NCI-H1105 treated with DMSO at 0.1 percent for 48 hours (cell line): ENCODE measurements around the gene MLC1.

ENCODE experiments used
- DNase-seq: peaks from one replicate; lab custom pipeline; 2025; lab: John Stamatoyannopoulos, UW

Gene MLC1

DNA sequence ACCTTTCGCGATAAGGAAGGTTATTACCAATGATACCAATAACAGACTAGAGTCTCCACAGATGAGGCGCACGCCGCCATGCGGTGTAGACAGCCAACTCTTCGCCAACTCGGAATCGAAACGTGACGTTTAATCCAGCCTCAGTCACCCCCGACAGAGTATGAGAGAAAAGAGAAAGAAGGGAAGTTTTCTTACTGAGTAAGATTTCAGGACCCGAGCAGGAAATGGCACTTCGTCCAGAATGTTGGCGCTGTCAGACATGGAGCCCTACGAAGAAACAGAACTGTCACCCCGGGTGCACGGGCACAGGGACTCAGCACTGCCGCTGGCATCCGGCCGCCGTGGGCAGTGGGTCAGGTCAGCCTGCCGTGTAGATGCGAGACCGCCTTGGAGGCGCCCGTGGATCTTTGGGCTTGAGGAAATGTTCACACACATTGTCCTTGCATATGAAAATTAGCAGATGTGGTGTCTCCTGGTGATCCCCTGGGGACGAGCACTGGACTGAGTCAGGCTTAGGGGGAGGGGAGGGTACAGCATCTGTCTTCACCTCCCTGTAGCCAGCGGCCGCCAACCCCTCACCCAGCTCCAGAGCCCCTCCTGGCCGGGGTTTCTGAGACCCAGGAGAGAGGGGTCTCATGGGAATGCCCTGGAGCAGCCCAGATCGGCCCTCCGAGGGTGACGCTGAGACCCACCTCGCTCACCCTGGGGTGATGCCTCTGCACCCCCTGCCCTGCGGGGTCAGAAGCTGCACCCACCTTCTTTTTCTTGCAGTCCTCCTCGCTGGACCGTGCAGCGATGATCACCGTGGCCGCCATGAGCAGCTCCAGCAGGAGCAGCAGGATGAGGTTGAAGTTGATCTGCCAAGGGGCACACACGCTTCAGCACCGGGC is 8.3 kb downstream of the MLC1 start:
- DNase-seq, result no peak

DNA sequence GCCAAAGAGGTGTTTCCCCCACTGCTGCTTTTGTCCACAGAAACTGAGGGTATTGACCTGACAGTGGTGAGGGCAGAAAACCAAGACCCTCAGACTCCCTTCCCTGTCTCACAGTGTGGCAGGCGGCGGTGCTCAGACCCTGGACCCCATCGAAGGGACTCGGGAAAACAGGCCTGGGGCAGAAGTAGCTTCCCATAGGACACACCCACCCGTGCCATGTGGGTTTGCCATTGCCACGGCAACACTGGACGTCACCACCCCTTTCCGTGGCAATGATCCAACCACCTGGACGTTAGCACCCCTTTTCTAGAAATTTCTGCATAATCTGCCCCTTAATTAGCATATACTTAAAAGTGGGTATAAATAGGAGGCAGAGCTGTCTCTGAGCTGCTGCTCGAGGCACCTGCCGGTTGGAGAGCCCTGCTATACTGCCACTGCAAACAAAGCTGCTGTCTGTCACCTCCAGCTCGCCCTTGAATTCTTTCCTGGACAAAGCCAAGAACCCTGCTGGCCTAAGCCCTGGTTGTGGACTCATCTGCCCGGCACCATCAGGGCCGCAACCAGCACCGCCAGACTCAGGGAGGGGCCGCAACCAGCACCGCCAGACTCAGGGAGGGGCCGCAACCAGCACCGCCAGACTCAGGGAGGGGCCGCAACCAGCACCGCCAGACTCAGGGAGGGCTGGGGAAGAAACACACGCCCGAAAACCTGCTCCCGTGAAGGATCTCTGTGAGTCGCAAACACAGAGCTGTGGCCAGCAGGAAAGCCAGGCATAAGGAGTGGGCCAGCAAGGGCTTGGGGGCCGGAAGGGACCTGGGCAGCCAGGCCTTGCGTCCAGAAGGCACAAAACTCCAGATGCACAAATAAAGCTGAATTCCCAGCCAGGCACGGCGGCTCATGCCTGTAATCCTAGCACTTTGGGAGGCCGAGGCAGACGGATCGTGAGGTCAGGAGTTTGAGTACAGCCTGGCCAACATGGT is 10.4 kb downstream of the MLC1 start:
- no peak for DNase-seq

DNA sequence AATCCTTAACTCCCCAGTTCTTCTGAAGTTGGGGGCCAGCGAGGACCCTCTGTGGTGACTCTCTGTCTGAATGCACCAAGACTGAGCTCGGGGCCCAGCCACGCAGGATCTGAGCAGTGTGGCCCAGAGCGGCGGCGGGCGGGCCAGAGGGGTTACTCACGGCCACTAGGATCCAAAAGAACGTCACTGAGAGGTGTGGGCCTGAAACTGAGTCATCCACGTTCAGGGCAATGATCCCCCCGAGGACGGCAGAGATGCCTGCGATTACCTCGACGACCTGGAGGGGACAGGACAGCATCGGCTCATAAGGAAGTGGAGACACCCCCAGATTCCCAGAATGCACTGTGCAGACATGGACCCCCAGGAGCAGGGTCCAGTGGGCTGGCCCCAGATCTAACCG is 11.2 kb downstream of the MLC1 start:
- DNase-seq, result no peak

DNA sequence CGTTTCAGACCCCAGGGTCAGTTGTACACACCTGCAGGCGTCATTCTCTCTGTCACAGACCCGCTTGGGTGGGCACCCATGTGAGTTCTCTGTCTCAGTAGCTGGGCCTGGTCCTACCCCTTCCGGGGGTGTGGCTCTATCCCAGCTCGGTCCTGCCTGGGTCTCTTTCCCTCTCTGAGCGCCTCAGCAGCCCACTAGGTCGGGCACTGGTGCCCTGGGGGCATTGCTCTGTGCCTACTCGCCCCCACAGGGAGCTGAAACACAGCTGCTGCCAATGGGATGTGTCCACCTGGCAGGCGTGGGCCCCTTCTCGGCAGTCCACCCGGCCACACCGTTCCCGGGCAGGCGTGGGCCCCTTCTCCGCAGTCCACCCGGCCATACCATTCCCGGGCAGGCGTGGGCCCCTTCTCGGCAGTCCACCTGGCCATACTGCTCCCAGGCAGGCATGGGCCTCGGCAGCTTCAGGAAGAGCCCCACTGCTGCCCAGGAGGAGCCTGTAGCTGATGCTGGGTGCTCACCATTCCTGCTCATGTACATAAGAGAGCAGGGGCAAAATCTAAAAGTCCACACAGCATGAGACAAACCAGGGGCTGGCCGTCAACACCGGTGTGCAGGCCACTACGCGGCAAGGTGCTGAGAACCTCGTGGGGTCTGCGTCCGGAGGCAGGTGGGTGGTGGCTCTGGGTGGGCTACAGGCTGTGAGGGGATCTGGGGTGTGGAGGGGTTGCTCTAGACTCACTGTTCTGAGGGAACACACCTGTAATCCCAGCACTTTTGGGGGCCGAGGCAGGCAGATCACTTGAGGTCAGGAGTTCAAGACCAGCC is 12.3 kb downstream of the MLC1 start:
- DNase-seq, result no peak

DNA sequence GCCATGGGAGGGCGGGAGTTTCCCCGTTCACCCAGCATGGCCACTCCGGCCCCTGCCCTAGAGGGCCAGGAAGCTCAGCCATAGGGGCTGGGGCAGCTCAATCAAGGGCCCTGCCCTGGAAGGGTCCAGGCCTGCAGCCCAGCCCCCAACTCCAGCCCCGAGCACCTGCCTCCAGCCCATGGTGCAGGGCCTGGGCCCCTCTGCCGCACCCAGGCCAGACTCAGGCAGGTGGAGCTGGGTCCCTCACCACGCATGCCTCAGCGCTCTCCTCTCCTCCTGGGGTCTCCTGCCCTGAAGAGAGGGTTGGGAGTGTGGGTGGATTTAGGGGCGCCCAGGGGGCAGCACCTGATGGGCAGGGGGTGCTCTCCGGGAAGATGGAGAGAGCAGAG is 13.1 kb downstream of the MLC1 start:
- DNase-seq, result no peak

DNA sequence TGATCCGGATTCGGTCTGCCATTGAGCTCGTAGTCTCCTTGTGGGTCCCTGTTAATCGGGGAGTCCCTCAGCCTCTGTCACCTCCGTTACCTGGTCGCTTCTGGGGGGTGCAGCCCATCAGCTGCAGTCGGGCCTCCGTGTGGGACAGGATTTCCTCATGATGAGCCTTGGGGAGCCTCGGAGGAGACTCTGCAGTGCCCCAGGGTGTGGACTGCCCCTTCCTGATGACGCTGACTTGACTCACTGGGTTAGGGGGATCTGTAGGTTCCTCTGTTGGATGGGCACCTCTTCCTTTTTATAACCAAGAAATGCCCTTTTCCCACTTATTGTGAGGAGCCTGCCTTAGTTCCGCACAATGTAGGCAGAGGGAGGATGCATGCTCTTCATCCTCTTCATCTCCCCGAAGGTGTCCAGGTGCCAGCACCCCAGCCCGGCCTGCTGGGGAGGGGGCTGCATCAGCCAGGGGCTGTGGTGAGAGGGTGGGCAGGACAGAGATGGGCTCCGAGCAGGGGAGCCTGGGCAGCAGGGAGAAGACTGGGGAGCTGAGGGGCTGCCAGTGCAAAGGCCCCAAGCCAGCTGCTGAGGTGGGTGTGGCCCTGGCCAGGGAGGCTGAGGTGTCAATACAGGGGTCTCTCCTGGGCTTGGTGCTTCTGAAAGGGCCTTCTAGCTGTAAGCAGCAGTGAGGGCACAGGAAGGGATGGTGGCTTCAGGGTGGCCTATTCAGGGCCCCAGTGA is 13.6 kb downstream of the MLC1 start:
- DNase-seq, result no peak

DNA sequence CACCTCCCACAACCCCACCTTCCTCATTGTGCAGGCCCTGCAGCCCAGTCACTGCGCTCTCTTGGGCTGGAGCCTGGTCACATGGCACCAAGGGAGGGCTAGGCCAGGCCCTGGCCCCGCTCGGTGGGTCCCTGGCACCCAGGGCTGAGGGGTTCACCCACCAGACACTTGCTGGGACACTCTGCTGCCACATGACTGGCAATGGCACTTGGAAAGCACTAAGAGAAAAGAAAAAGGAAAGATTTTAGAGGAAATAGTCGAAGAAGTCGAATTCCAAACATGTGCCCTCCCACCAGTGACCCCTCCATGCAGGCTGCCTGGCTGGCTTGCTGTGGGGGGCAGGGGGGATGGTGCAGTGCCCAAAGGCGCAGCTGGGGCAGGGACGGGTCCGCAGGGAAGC is 14.9 kb downstream of the MLC1 start:
- no peak for DNase-seq

DNA sequence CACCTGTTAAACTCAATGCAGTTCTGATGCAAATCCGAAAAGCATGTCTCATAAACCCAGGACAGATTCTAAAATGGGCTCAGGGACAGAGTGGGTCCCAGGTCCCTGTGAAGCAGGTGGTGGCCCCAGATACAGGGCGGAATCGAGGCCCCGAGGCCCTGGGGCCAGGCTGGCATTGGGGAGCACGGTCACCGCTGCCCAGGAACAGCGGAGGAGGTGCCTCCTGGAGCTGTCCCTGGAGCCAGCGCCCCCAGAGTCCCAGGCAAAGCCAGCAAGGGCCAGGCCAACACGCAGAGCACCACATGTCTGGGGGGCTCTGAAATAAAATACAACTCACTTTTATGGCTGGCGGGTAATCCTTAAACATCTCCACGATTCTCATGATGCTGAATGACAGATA is 17.1 kb downstream of the MLC1 start:
- DNase-seq, result no peak

DNA sequence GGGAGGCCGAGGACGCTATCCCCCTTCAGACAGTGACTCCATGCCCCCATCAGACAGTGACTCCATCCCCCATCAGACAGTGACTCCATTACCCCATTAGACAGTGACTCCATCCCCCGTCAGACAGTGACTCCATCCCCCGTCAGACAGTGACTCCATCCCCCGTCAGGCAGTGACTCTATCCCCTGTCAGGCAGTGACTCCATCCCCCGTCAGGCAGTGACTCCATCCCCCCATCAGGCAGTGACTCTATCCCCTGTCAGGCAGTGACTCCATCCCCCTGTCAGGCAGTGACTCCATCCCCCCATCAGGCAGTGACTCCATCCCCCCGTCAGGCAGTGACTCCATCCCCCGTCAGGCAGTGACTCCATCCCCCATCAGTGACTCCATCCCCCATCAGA is 18.0 kb downstream of the MLC1 start:
- DNase-seq, result no peak

DNA sequence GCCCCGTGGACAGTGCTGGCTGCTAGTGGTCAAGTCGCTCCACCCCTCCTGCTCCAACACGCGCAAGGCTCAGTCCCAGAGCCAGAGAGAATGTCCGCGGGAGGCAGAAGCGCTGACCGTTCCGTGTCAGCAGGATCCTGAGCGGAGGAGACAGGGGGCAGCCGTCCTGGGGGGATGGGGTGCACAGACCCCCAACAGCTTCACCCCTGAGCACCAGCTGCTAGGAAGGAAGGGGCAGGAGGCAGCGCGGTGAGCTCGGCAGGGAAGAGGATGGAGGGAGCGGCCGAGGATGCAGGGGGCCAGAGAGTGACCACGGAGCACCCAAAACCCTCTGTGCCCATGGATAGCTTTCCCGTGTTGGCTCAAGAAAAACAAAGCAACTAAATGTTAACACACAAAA is 20.8 kb downstream of the MLC1 start:
- no peak for DNase-seq

DNA sequence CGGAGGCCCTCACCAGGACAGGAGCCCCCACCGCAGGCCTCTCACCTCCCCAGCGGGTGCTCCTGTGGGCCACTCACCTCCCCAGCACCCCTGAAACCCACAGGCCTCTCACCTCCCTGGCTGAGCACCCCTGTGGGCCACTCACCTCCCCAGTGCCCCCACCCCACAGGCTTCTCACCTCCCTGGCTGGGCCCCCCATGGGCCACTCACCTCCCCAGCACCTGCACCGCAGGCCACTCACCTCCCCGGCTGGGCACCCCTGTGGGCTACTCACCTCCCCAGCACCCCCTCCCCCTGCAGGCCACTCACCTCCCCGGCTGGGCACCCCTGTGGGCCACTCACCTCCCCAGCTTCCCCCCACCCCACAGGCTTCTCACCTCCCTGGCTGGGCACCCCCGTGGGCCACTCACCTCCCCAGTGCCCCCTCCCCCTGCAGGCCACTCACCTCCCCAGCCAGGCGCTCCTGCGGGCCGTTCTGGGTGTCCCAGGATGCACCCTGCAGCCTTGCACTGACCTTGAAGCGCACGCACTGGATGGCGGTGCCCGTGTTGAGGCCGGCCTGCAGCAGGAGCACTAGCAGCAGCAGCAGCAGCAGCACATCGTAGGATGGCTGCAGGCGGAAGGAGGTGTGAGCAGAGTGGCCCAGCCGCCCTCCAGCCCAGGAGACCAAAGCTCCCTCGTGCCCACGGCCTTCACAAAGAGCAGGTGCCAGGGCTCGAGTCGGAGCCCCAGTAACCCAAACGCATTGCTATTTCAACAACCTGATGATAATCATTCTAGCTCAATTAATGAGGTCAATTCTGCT is 21.4 kb downstream of the MLC1 start:
- DNase-seq, result no peak

DNA sequence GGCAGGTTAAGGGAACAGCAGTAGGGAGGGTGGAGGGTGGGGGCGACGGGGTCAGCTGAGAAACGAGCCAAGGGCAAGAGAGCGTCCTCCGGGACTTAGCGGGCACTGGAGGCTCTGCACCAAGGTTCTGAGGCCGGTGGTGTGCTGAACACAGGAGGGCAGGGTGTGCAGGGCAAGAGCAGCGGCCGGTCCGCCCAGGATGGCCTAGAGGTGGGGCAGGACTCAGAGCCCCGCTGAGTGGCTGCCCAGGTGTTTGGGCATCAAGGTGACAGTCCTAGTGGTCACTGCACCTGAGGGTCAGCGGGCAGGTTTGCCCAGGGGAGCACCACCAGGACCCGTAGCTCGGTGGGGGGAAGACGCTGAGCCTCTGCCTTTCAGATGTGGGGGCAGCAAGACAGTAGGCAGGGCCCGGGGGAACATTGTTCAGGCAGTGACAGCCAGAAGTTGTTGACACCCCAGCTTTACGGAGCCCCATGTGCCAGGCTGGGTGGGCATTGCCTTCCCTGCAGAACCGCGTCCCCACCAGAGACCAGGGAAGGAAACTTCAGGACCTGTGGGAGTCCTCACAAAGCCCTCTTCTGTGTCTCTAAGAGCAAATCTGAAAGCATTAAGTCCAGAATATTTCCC is 22.6 kb downstream of the MLC1 start:
- DNase-seq, result no peak

DNA sequence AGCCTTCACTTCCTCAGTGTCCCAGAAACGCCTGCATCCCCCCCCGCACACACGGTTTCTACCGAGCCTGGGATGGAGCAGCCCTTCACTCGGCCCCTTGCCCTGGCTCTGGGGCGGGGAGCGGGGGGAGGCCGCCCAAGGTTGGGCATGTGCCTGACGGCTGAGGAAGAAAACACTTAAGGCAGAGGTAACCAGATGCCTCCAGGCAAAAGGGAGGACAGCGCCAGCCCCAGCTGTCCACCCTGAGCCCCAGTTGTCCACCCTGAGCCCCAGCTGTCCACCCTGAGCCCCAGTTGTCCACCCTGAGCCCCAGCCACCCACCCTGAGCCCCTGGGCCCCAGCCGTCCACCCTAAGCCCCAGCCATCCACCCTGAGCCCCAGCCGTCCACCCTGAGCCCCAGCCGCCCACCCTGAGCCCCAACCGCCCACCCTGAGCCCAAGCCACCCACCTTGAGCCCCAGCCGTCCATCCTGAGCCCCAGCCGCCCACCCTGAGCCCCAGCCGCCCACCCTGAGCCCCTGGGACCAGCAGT is 23.3 kb downstream of the MLC1 start:
- DNase-seq, result no peak

DNA sequence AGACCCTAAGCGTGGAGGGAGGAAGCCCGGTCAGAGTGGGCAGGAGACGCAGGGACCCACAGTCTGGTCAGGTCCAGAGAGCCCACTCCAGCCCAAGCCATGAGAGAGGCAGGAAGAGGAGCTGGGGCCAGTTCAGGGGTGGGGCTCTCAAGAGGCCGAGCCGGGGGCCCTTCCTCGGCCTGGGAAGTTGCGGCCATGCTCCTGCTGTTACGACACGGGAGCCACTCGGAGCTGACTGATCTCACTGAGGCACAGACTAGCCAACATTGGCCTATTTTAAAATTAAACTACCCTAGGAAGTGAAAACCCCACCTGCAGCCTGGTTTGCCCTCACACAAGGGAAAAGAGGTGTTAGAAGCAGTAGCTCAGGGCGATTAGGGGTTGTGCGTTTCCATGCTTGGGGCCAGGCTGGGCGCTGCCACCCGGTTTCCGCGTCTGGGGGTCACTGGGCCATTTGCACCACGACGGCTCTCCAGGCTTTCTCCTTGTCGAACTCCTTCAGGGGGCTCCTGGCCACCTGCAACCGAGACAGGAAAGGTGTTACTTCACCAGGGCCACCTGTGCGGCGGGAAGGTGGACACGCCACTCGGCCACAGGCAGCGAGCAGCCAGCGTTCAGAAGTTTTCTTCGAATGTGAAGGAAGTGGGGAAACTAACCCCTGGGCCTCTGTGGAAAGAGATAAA is 23.9 kb downstream of the MLC1 start:
- DNase-seq, result no peak

DNA sequence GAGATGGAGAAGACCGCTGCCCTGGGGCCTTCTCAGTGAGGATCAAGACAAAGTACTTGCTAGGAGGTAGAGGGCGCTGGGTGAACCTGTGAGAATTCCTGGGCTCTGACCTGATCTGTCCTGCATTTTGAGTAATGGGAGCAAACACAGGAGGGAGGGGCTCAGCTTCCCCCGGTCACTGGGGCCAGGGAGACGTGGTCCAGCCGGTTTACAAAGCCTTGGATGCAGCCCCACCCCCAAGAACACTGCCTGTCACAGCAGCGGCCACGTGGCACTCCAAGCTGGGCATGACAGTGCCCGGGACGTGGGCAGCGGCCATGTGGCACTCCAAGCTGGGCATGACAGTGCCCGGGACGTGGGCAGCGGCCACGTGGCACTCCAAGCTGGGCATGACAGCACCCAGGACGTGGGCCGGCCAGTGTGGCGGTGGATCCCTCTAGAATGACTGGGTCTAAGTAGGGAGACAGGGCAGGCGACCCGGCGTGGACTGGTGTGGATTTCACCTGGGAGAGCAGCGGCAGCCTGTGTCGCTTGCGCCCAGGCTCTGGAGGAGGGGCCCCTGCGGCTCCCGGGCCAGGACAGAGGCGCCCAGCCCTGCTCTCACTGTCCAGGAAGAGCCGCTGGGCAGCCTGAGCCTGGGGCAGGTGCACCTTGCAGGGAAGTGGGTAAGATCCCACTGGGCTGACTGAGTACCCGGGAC is 24.6 kb downstream of the MLC1 start:
- DNase-seq, result no peak

DNA sequence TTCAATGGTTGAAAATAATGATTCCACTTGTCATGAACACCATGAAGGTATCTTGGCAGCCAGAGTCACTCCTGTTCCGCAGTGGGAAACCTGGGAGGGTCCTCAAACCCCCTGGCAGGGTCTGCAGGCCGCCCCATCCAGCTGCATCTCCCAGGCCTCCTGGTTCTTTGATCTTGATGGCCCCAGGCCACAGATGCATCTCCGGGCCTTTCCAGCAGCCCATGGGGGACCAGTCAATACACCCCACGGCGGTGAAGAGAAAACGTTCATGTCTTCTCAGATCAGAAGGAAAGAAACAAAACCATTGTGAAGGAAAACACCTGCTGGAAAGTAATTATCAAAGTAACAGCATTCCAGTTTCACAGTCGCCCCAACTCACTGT is 25.4 kb downstream of the MLC1 start:
- DNase-seq, result no peak

DNA sequence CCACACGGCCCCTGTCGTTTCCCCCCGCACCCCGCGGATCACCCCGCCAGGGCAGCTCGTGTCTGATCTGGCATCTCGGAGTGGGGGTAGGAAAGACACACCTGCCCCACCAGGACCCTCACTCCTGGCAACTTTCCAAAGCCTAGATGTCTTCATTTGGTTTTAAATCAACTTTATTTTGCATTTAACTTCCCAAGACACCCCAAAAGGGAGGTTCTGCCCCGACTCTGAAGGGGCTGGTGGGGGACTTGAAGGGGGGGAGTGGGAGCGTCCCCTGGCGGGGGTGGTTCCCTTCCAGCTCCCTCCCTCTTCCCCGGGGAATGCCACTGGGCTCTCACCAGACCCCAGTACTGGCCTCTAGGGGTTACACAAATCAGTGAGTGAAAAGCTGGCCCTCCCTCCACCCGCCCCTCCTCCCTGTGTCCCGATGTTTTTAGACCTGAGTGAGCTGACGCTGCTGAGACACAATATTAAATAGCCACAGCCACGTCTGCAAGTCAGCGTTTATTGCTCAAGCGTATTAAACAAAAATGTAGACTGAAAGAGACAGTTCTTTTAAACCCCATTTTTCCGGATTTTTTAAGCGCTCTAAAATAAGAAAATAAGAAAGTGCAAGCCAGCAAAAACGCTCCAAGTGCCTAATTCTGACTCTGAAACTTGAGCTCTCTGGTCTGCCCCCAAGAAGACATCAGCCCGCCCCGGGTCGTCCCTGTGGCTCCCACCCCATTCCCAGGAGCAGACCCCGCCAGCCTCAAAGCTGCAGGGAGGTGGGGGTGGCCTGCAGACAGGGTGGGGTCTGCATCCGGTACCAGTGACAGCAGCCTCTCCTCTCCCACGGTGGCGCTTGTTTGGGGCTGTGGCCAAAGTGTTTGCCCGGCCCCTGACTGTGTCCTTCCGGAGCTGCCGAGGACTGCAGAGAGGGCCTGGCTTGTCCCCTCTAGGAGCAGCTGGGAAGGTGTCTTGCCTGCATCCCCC is 26.0 kb downstream of the MLC1 start:
- DNase-seq, result no peak
